ENCODE measurements around the gene TBC1D22B. TPM values are rescaled to one million over a fixed set of nuclear protein-coding genes. Genes with fewer than 3 reads are reported as not detected.

Gene TBC1D22B
- total and polyA plus RNA-seq, 2 donors (not counting 3 experiments of a cell fraction or from before 2014, with no cell fraction given): 13.1 to 13.6 TPM

DNA sequence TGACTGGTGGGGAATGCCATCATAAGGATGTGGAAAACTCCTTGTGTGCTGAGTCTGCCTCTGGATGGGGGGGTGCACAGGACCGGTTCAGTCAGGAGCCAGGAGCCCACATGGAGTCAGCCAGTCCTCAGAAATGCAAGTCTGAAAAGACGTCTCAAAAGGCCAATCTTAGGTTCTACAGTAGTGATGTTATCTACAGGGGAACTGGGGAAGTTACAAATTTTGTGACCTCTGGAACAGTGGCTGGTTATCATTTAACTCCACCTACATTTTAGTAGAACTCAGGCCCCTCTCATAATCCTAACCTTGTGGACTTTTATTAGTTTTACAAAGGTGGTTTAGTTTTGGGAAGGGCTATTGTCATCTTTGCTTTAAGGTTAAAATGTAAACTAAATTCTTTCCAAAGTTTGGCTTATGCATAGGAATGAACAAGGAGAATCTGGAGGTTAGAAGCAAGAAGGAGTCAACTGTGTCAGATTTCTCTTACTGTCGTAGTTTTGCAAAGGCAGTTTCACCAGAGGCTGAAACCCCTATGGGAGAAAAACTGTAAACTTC is 13.7 kb upstream of the TBC1D22B start:
- no TSS peak for BruUV-seq (replicated peaks)
- ChIA-PET POLR2A (interaction anchor here (1.7 kb wide), 1 partner anchor 14 kb away, joined by 6 read pairs; the partner anchor contains the start of genes TBC1D22B and TMEM217), CTCF (interaction anchor here (1.4 kb wide), 1 partner anchor 70 kb away, joined by 3 read pairs; no protein-coding TSS in a partner anchor)
- no peak overlapping the region for H3K4me3 ChIP-seq (replicated peaks in 1 of 3; ENCODE audit: insufficient read depth in 1 of 3, low read depth in 1 of 3, low read length in 3 of 3)
- no peaks in the 10 kb centered on the region for H3K79me2 ChIP-seq (ENCODE audit: control insufficient read depth, insufficient read depth, low read length)
- H3K9me3 ChIP-seq (replicated peaks; ENCODE audit: control insufficient read depth, insufficient read depth, low read length): no peaks in the 10 kb centered on the region
- dilution Hi-C loops (cut with MboI; ENCODE audit: extremely low pct_ligation_motif_present, low sequenced_read_pairs): no loop called here
- peaks cover 56% of the 10 kb centered on the region for H3K4me1 ChIP-seq (ENCODE audit: control insufficient read depth, extremely low read depth, insufficient read depth, low read length)
- FAIRE-seq (no peak), DNase-seq (ENCODE audit: low read depth, low spot score) (no peak)
- H3K9ac ChIP-seq (replicated peaks; ENCODE audit: extremely low read depth, insufficient read depth, low read length): peak overlapping the region; percentile 80
- no peaks in the 10 kb centered on the region for H3K9me1 ChIP-seq (replicated peaks; ENCODE audit: control insufficient read depth, extremely low read depth, insufficient read depth, low read length)
- TF ChIP-seq, protein P1, sequence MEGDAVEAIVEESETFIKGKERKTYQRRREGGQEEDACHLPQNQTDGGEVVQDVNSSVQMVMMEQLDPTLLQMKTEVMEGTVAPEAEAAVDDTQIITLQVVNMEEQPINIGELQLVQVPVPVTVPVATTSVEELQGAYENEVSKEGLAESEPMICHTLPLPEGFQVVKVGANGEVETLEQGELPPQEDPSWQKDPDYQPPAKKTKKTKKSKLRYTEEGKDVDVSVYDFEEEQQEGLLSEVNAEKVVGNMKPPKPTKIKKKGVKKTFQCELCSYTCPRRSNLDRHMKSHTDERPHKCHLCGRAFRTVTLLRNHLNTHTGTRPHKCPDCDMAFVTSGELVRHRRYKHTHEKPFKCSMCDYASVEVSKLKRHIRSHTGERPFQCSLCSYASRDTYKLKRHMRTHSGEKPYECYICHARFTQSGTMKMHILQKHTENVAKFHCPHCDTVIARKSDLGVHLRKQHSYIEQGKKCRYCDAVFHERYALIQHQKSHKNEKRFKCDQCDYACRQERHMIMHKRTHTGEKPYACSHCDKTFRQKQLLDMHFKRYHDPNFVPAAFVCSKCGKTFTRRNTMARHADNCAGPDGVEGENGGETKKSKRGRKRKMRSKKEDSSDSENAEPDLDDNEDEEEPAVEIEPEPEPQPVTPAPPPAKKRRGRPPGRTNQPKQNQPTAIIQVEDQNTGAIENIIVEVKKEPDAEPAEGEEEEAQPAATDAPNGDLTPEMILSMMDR (IDR thresholded peaks at IDR 0.05; ENCODE audit: extremely low read depth in 1 of 2, insufficient read depth in 1 of 2, low read depth in 1 of 2, low read length in 2 of 2): no peak
- TF ChIP-seq, protein P2, sequence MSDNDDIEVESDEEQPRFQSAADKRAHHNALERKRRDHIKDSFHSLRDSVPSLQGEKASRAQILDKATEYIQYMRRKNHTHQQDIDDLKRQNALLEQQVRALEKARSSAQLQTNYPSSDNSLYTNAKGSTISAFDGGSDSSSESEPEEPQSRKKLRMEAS (IDR thresholded peaks at IDR 0.05; ENCODE audit: insufficient read depth, insufficient read length): no peak
- TF ChIP-seq GATA2 (IDR thresholded peaks at IDR 0.05; ENCODE audit: insufficient read depth, insufficient read length, low read depth, low read length): no peak
- TF ChIP-seq MYC (IDR thresholded peaks at IDR 0.05; ENCODE audit: low read depth, low read length): no peak
- no peak for TF ChIP-seq FOS (IDR thresholded peaks at IDR 0.05; ENCODE audit: borderline replicate concordance, insufficient read depth, low read length)
- no peak for TF ChIP-seq POLR2A (IDR thresholded peaks at IDR 0.05; ENCODE audit: low read depth, low read length)
- no peak for TF ChIP-seq JUN (IDR thresholded peaks at IDR 0.05; ENCODE audit: borderline replicate concordance, insufficient read depth, insufficient read length, low read depth)
- no peak for TF ChIP-seq POLR2AphosphoS5 (IDR thresholded peaks at IDR 0.05; ENCODE audit: insufficient read depth, low read depth, low read length)
- H2AFZ ChIP-seq (ENCODE audit: low read depth, low read length): no peak overlapping the region
- intact Hi-C loops (cut with micrococcal nuclease): loop anchor here (2.0 to 5.0 kb wide), 2 partner anchors 417 to 802 kb away; partner anchors contain the start of genes KCTD20 and PXT1
- peak overlapping the region; percentile 55 for H3K4me2 ChIP-seq (ENCODE audit: insufficient read depth, low read length)
- H3K36me3 ChIP-seq (ENCODE audit: control insufficient read depth in 2 of 2, extremely low read depth in 1 of 2, insufficient read depth in 2 of 2, low read length in 2 of 2): no peaks in the 10 kb centered on the region
- no peaks in the 10 kb centered on the region for H3K27me3 ChIP-seq (ENCODE audit: control insufficient read depth in 2 of 2, insufficient read depth in 2 of 2, low read length in 2 of 2)
- no peaks in the 10 kb centered on the region for H4K20me1 ChIP-seq (replicated peaks; ENCODE audit: control insufficient read depth, extremely low read depth, insufficient read depth, low read length)
- peak overlapping the region; percentile 99 for H3K27ac ChIP-seq (ENCODE audit: insufficient read depth, low read depth, low read length)

Measured in endothelial cell of umbilical vein (primary cell).